ENCODE measurements around the gene SEMA3B. TPM values are rescaled to one million over a fixed set of nuclear protein-coding genes. Genes with fewer than 3 reads are reported as not detected.

The SEMA3B gene
- total and polyA plus RNA-seq, 2 donors from 2014 or later: 96.1 to 99.9 TPM

GRCh38 chr3:50318163-50318562 is 49.2 kb downstream of the SEMA3B start:
- H3K9ac ChIP-seq (ENCODE audit: low read length in 3 of 3): no peak overlapping the region
- H3K27ac ChIP-seq (ENCODE audit: low read depth in 2 of 2, low read length in 2 of 2): no peak overlapping the region
- H3K36me3 ChIP-seq (ENCODE audit: control insufficient read depth in 2 of 3, insufficient read depth in 3 of 3, low read length in 3 of 3): peaks cover 6 to 18% (median 14%) of the 10 kb centered on the region in 3 donors
- peak overlapping the region in 1 of 3 donors; percentile 13 for H3K4me3 ChIP-seq (ENCODE audit: low read length in 3 of 3)
- no peaks in the 10 kb centered on the region for H3K9me3 ChIP-seq (ENCODE audit: control insufficient read depth in 2 of 3, insufficient read depth in 1 of 3, low read length in 3 of 3)
- DNase-seq (no peak), FAIRE-seq (no peak)
- no peaks in the 10 kb centered on the region for H3K27me3 ChIP-seq (ENCODE audit: control insufficient read depth, insufficient read depth, low read length)
- intact Hi-C loops (cut with DNase I): no loop called here
- TF ChIP-seq, protein P1, sequence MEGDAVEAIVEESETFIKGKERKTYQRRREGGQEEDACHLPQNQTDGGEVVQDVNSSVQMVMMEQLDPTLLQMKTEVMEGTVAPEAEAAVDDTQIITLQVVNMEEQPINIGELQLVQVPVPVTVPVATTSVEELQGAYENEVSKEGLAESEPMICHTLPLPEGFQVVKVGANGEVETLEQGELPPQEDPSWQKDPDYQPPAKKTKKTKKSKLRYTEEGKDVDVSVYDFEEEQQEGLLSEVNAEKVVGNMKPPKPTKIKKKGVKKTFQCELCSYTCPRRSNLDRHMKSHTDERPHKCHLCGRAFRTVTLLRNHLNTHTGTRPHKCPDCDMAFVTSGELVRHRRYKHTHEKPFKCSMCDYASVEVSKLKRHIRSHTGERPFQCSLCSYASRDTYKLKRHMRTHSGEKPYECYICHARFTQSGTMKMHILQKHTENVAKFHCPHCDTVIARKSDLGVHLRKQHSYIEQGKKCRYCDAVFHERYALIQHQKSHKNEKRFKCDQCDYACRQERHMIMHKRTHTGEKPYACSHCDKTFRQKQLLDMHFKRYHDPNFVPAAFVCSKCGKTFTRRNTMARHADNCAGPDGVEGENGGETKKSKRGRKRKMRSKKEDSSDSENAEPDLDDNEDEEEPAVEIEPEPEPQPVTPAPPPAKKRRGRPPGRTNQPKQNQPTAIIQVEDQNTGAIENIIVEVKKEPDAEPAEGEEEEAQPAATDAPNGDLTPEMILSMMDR (IDR thresholded peaks at IDR 0.05; ENCODE audit: borderline replicate concordance, extremely low read depth, insufficient read depth): no peak
- H3K4me1 ChIP-seq (ENCODE audit: control insufficient read depth in 2 of 3, insufficient read depth in 2 of 3, low read depth in 1 of 3, low read length in 3 of 3): peaks cover 3 to 40% (median 20%) of the 10 kb centered on the region in 3 donors

DNA sequence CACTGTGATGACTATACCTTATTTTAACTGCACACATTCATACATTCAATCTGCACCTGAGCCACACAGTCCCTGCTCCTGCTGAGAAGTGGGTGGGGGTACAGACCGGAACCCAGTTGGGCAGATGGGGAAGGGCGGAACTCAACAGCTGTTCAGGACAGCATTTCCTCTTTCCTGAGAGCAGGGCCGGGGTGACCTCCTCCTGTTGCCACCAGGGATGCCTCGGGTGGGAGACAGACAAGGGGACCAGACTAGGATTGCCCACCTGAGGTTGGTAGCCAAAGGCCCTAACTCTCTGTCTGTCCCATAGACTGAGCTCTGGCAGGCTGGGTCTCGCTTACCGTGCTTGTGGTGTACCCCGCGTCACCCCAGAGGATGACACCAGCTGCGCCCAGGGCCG is 49.7 kb downstream of the SEMA3B start:
- H3K4me3 ChIP-seq (ENCODE audit: low read length in 3 of 3): peak overlapping the region in 2 of 3 donors; percentile 13 to 16
- FAIRE-seq (no peak), DNase-seq (no peak)
- peaks cover 6 to 18% (median 14%) of the 10 kb centered on the region in 3 donors for H3K36me3 ChIP-seq (ENCODE audit: control insufficient read depth in 2 of 3, insufficient read depth in 3 of 3, low read length in 3 of 3)
- intact Hi-C loops (cut with DNase I): no loop called here
- no peaks in the 10 kb centered on the region for H3K27me3 ChIP-seq (ENCODE audit: control insufficient read depth, insufficient read depth, low read length)
- peak overlapping the region in 1 of 3 donors; percentile 16 for H3K9ac ChIP-seq (ENCODE audit: low read length in 3 of 3)
- H3K9me3 ChIP-seq (ENCODE audit: control insufficient read depth in 2 of 3, insufficient read depth in 1 of 3, low read length in 3 of 3): no peaks in the 10 kb centered on the region
- H3K27ac ChIP-seq (ENCODE audit: low read depth in 2 of 2, low read length in 2 of 2): peak overlapping the region in 1 of 2 donors; percentile 39
- peaks cover 3 to 42% (median 21%) of the 10 kb centered on the region in 3 donors for H3K4me1 ChIP-seq (ENCODE audit: control insufficient read depth in 2 of 3, insufficient read depth in 2 of 3, low read depth in 1 of 3, low read length in 3 of 3)
- TF ChIP-seq, protein P1 (IDR thresholded peaks at IDR 0.05; ENCODE audit: borderline replicate concordance, extremely low read depth, insufficient read depth): no peak

GRCh38 chr3:50319181-50319893 is 50.4 kb downstream of the SEMA3B start:
- TF ChIP-seq, protein P1 (IDR thresholded peaks at IDR 0.05; ENCODE audit: borderline replicate concordance, extremely low read depth, insufficient read depth): no peak
- FAIRE-seq (no peak), DNase-seq (peak in 1 of 5 donors; percentile 56)
- no peaks in the 10 kb centered on the region for H3K9me3 ChIP-seq (ENCODE audit: control insufficient read depth in 2 of 3, insufficient read depth in 1 of 3, low read length in 3 of 3)
- H3K4me1 ChIP-seq (ENCODE audit: control insufficient read depth in 2 of 3, insufficient read depth in 2 of 3, low read depth in 1 of 3, low read length in 3 of 3): peaks cover 3 to 49% (median 29%) of the 10 kb centered on the region in 3 donors
- peak overlapping the region in 2 of 3 donors; percentile 12 to 99 for H3K9ac ChIP-seq (ENCODE audit: low read length in 3 of 3)
- no peak overlapping the region for H3K27ac ChIP-seq (ENCODE audit: low read depth in 2 of 2, low read length in 2 of 2)
- peak overlapping the region; percentile 2 to 98 (median 97) for H3K4me3 ChIP-seq (ENCODE audit: low read length in 3 of 3)
- H3K36me3 ChIP-seq (ENCODE audit: control insufficient read depth in 2 of 3, insufficient read depth in 3 of 3, low read length in 3 of 3): peaks cover 6 to 21% (median 14%) of the 10 kb centered on the region in 3 donors
- no peaks in the 10 kb centered on the region for H3K27me3 ChIP-seq (ENCODE audit: control insufficient read depth, insufficient read depth, low read length)
- intact Hi-C loops (cut with DNase I): no loop called here
